ENCODE data around the gene CTNNBL1.

- TF ChIP-seq CTCF (IDR thresholded peaks at IDR 0.05): no peak
- TF ChIP-seq POLR2A (IDR thresholded peaks at IDR 0.05): no peak
Measured at GRCh38 chr20:37833221-37833896, 139.5 kb downstream of the CTNNBL1 start.

Measured in heart left ventricle (tissue), 13 donors.